Stimulated activated memory B cell treated with anti-CD40 and anti-IgM and Interleukin-4, amounts not matched to agents 10 μg/mL and 1 μg/mL and 100 μg/mL, for 72 hours (primary cell): ENCODE results near the gene ZSCAN16.
A peak's percentile ranks its signal among the peaks of the same experiment; 100 is the strongest.
"Not testable (repeated sequence)": the region's sequence is repeated elsewhere in the genome, so short reads cannot be mapped to it uniquely, and the experiment has no call there.

Experiments
- ATAC-seq: fragments of 150-1000 bp; cut with Tn5 transposase; 2 replicates; pipeline ENCODE4 v1.10.0; 2021
- H3K27ac Mint-ChIP-seq: one replicate; pipeline ENCODE4 v1.8.0; 2022; ENCODE audit warnings: mild to moderate bottlenecking, mixed read lengths
- H3K27me3 Mint-ChIP-seq: one replicate; pipeline ENCODE4 v1.8.0; 2022; ENCODE audit warnings: mixed read lengths
- H3K36me3 Mint-ChIP-seq: one replicate; pipeline ENCODE4 v1.8.0; 2022; ENCODE audit warnings: mixed read lengths
- H3K4me1 Mint-ChIP-seq: one replicate; pipeline ENCODE4 v1.8.0; 2022; ENCODE audit warnings: mixed read lengths
- H3K4me3 Mint-ChIP-seq: one replicate; pipeline ENCODE4 v1.8.0; 2022; ENCODE audit warnings: mild to moderate bottlenecking, moderate library complexity, mixed read lengths
- H3K9me3 Mint-ChIP-seq: one replicate; pipeline ENCODE4 v1.8.0; 2022; ENCODE audit warnings: mixed read lengths

ZSCAN16 gene

DNA sequence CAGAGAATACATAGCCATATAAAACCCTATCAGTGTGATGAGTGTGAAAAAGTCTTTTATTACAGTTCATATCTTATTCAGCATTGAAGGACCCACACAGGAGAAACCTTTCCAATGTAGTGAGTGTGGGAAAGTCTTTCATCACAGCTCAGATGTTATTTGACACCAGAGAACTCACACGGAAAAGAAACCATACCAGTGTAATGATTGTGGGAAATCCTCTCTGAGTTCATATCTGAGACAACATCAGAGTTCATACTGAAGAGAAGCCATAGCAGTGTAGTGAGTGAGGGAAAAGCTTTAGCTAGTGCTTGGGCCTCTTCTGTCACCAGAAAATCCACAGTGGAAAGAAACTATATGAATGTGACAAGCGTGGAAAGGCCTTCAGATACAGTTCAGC, 8.6 kb upstream of the ZSCAN16 start:
- H3K36me3 Mint-ChIP-seq = peaks cover 46% of the 10 kb centered on the region
- H3K27ac Mint-ChIP-seq = no peak overlapping the region
- no peak for ATAC-seq
- H3K4me3 Mint-ChIP-seq = no peak overlapping the region
- H3K9me3 Mint-ChIP-seq = no peaks in the 10 kb centered on the region
- no peaks in the 10 kb centered on the region for H3K4me1 Mint-ChIP-seq
- H3K27me3 Mint-ChIP-seq = no peaks in the 10 kb centered on the region

DNA sequence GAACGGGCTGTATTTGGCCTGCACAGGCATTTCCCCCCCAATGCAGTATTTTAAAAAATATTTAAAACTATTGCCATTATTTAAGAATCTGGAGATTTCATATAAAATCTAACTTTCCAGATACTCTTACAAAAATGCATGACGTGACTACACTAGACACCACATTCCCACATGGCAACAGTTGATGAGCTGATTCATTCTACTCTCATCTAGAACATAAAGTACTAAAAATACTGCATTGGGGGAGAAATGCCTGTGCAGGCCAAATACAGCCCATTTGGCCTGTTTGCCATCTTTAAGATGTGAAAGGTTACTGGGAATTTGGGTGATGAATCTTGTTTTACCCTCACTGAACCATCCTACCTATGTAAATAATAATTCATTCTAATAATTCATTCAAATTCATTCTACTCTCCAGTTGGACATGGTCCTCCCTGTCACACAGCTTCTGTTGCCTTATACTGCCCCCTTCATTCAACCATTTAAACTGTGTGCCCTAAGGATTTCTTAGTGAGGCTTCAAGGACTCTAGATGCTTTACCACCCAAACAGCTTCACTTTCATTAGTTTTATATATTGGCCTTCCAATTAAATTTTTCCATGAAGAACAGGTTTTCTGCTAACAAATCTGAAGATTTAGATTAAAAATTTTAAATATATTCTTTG, 6.9 kb upstream of the ZSCAN16 start:
- Mint-ChIP-seq H3K27me3 (no peaks in the 10 kb centered on the region), H3K27ac (no peak overlapping the region), H3K36me3 (peaks cover 53% of the 10 kb centered on the region), H3K4me1 (no peaks in the 10 kb centered on the region), H3K9me3 (no peaks in the 10 kb centered on the region), H3K4me3 (no peak overlapping the region)
- ATAC-seq = no peak

DNA sequence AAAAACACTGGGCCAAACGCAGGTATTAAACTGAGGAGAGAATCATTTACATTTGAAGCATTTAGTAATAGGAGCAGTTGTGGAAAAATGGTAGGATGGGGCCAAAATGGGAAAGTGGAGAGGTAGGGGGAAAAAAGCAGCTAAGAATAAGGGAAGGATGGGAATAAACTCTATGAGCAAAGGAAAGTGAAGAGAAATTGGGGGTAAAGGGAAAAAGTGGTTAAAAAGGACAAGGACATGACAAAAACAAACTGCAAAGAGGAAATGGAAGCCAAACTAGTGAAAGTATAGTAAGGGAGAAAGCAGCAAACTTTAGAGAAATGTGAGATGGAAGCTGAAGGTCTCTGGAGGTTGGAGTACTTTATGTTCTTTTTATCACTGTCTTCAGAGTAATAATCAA, 6.2 kb upstream of the ZSCAN16 start:
- Mint-ChIP-seq H3K4me1 (peaks cover 2% of the 10 kb centered on the region), H3K36me3 (peaks cover 60% of the 10 kb centered on the region), H3K27me3 (no peaks in the 10 kb centered on the region), H3K4me3 (no peak overlapping the region), H3K9me3 (no peaks in the 10 kb centered on the region), H3K27ac (no peak overlapping the region)
- ATAC-seq = no peak

DNA sequence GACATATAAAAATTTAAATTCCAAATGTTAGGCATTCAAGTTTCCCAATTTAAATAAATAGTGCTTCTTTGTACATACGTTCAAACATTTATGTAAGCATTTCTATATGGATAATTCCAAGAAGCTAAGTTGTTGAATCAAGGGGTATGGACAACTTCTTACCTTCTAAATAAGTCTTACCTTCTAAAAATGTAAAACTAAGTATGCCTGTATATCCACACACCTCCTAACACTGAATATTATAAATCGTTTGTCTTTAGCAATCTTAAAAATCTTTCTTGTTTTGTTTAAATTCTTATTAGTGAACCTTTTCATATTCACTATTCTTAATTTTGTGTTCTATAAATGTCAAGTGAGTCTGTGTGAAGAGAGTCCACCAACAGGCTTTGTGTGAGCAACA, 2.5 kb upstream of the ZSCAN16 start:
- Mint-ChIP-seq H3K27me3 (no peaks in the 10 kb centered on the region), H3K27ac (no peak overlapping the region), H3K9me3 (no peaks in the 10 kb centered on the region), H3K4me1 (peaks cover 28% of the 10 kb centered on the region), H3K4me3 (no peak overlapping the region), H3K36me3 (peaks cover 37% of the 10 kb centered on the region)
- ATAC-seq = no peak

DNA sequence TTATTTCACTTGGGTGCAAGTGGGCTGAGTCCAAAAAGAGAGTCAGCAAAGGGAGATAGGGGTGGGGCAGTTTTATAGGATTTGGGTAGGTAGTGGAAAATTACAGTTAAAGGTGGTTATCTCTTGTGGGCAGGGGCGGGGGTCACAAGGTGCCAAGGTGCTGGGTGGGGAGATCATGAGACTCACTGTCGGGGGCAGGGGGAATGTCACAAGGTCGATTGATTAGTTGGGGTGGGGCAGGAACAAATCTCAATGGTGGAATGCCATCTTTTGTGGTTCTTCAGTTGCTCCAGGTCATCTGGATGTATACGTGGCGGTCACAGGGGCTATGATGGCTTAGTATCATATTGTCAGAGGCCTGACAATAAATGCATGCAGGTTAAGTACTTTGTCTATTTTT, 2.1 kb upstream of the ZSCAN16 start:
- H3K27me3 Mint-ChIP-seq, H3K4me3 Mint-ChIP-seq, ATAC-seq, H3K9me3 Mint-ChIP-seq, H3K27ac Mint-ChIP-seq: not testable (repeated sequence)
- Mint-ChIP-seq H3K36me3 (peaks cover 40% of the 10 kb centered on the region), H3K4me1 (peaks cover 28% of the 10 kb centered on the region)

DNA sequence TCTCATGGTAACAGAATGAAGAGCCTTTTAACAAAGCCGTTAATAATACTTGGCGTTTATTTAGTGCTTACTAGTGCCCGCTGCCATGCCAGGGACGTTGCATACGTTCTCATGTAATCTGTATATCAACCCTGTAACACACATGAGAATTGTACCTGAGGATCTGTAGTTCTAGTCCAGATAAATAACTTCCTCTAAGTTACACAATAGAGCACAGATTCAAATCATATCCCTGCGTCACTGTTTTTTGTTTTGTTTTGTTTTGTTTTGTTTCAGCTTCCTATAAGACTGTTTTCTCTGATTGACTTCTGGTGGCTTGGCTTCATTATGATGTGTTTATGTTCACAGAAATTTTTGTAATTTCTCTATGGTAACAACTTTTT, 553 bp downstream of the ZSCAN16 start:
- peaks cover 38% of the 10 kb centered on the region for H3K4me1 Mint-ChIP-seq
- no peaks in the 10 kb centered on the region for H3K27me3 Mint-ChIP-seq
- no peaks in the 10 kb centered on the region for H3K9me3 Mint-ChIP-seq
- peak overlapping the region; percentile 85 for H3K27ac Mint-ChIP-seq
- H3K4me3 Mint-ChIP-seq = peak overlapping the region; percentile 92
- peaks cover 41% of the 10 kb centered on the region for H3K36me3 Mint-ChIP-seq
- ATAC-seq = peak; percentile 29

DNA sequence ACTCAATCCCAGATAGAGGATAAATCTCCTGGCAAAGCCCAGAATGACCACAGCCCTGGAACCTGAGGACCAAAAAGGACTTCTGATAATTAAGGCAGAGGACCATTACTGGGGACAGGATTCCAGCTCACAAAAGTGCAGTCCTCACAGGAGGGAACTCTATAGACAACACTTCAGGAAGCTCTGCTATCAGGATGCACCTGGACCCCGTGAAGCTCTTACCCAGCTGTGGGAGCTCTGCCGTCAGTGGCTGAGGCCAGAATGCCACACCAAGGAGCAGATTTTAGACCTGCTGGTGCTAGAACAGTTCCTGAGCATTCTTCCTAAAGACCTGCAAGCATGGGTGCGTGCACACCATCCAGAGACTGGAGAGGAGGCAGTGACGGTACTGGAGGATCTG, 992 bp downstream of the ZSCAN16 start:
- Mint-ChIP-seq H3K27ac (peak overlapping the region; percentile 85), H3K36me3 (peaks cover 41% of the 10 kb centered on the region), H3K4me3 (peak overlapping the region; percentile 92), H3K27me3 (no peaks in the 10 kb centered on the region), H3K9me3 (no peaks in the 10 kb centered on the region), H3K4me1 (peaks cover 38% of the 10 kb centered on the region)
- ATAC-seq = no peak

DNA sequence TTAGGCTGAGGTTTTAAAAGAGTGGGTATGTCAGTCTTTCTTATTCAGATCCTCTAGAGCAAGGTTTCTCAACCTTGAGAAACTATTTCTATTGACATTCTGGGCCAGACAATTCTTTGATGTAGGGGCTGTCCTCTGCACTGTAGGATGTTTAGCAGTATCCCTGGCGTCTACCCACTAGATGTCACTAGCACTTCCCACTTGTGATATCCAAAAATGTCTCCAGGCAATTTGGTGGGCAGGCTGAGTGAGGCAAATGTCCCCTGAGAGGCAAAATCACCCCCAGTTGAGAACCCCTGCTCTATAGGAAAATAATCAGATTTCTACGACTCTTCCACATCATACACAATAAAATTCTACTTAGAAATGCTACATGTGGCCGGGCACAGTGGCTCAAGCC, 9.6 kb downstream of the ZSCAN16 start:
- no peak overlapping the region for H3K4me3 Mint-ChIP-seq
- peaks cover 53% of the 10 kb centered on the region for H3K4me1 Mint-ChIP-seq
- peaks cover 29% of the 10 kb centered on the region for H3K36me3 Mint-ChIP-seq
- no peak overlapping the region for H3K27ac Mint-ChIP-seq
- ATAC-seq = no peak
- H3K27me3 Mint-ChIP-seq = no peaks in the 10 kb centered on the region
- no peaks in the 10 kb centered on the region for H3K9me3 Mint-ChIP-seq

DNA sequence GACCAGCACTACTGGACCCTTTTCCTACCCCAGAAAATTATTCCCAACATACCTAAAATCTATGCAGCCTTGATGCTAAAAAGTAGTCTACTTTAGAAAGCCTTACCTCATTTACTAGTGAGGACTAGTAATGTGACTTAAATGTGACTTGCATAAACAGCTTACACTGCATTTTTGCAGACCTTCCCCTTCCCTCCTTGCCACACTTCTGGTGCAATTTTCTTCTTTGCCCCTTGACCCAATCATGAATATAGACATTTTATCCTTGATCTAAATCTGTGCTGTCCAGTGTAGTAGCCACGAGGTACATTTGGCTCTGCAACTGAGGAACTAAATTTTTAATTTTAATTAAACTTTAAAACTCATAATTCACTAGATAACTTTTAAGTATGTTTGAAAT, 10.3 kb downstream of the ZSCAN16 start:
- H3K4me3 Mint-ChIP-seq = no peak overlapping the region
- H3K4me1 Mint-ChIP-seq = peaks cover 48% of the 10 kb centered on the region
- ATAC-seq = no peak
- H3K36me3 Mint-ChIP-seq = peaks cover 22% of the 10 kb centered on the region
- no peaks in the 10 kb centered on the region for H3K27me3 Mint-ChIP-seq
- no peak overlapping the region for H3K27ac Mint-ChIP-seq
- H3K9me3 Mint-ChIP-seq = no peaks in the 10 kb centered on the region

DNA sequence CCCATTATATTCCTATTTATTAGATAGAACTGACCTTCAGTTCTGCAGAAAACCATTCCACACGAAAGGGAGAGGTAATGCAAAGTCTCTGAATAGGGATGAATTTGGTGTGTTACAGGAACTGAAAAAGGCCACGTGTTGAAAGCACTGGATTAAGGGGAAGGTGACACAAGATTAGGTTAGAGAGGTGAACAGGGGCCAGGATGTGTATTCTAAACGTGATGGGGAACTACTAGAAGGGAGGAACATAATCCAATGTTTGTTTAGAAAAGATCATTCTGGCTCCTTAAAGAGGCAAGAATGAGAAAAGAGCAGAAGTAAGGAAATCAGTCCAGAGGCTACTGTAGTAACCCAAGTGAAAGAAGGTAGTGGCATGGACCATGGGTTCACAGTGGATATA, 11.0 kb downstream of the ZSCAN16 start:
- peaks cover 16% of the 10 kb centered on the region for H3K36me3 Mint-ChIP-seq
- H3K4me1 Mint-ChIP-seq = peaks cover 51% of the 10 kb centered on the region
- H3K27ac Mint-ChIP-seq = peak overlapping the region; percentile 89
- H3K9me3 Mint-ChIP-seq = no peaks in the 10 kb centered on the region
- no peak for ATAC-seq
- no peaks in the 10 kb centered on the region for H3K27me3 Mint-ChIP-seq
- H3K4me3 Mint-ChIP-seq = peak overlapping the region; percentile 88

DNA sequence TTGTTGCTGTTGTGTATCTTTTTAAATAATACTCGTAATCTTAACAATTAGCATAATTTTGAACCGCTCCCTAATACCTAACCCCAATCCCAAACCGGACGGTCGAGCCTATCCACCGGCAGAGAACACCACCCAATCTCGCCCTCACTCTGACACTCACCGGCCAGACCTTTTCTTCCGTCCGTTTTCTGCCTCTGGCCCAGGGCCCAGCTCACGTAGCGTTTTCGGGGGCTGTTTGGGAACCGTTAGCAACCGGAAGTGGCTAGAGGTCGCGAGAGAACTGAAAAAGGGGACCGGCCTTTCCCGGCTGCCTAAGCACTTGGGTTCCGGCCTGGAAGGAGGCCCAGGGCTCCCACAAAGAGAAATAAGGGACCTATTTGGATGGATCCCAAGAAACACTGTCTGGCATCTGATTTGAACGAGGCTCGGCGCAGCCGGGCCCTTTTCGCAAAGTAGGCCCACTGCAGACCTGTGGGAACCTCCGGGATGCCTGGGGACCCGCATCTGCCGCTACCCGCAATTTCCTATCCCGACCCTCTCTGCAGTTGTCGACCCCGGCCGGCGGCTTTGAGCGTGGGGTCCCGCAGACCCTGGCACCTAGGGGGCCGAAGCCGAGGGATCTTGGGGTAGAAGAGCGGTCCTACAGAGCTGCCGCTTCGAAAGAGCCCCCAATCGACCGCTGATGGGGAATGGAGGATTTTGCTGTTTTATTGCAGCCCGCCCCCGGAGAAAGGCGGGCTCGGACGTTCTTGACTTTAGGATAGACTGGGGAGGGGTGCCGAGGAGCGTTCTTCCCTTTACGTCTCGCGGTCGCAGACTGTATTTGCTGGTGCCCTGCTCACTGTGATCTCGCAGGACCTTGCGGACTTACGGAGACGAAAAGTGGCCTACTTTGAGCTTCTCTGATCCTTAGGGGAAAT, 12.4 kb downstream of the ZSCAN16 start:
- ATAC-seq = peak; percentile 77
- H3K4me1 Mint-ChIP-seq = peaks cover 62% of the 10 kb centered on the region
- peak overlapping the region; percentile 89 for H3K27ac Mint-ChIP-seq

DNA sequence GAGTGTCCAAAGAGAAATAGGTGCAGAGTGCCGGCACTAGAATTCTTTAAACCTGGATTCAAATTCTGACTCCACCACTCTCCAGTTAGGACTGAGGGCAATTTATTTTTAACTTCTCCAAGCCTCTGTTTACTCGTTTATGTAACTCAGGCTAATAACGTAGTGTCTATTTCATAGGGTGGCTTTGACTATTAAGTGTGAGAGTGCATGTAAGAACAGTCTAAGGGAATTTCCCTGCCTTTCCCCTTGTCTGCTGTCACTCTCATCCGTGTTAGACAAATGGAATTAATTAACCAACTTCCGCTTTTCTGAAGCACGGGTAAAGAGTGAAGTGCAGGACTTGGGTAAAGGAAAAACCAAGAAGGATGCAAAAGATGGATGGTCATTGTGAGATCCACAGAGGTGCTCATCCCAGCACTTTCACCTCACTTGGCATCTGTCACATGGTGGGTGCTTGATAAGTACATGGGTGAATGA, 13.1 kb downstream of the ZSCAN16 start:
- ATAC-seq = peak; percentile 80
- peak overlapping the region; percentile 89 for H3K27ac Mint-ChIP-seq
- peaks cover 63% of the 10 kb centered on the region for H3K4me1 Mint-ChIP-seq
- peaks cover 11% of the 10 kb centered on the region for H3K36me3 Mint-ChIP-seq
- no peaks in the 10 kb centered on the region for H3K9me3 Mint-ChIP-seq
- no peaks in the 10 kb centered on the region for H3K27me3 Mint-ChIP-seq
- peak overlapping the region; percentile 88 for H3K4me3 Mint-ChIP-seq

More for the DNA sequence above, 12.4 kb downstream of the ZSCAN16 start:
- no peaks in the 10 kb centered on the region for H3K9me3 Mint-ChIP-seq
- no peaks in the 10 kb centered on the region for H3K27me3 Mint-ChIP-seq
- peak overlapping the region; percentile 88 for H3K4me3 Mint-ChIP-seq
- H3K36me3 Mint-ChIP-seq = peaks cover 11% of the 10 kb centered on the region

DNA sequence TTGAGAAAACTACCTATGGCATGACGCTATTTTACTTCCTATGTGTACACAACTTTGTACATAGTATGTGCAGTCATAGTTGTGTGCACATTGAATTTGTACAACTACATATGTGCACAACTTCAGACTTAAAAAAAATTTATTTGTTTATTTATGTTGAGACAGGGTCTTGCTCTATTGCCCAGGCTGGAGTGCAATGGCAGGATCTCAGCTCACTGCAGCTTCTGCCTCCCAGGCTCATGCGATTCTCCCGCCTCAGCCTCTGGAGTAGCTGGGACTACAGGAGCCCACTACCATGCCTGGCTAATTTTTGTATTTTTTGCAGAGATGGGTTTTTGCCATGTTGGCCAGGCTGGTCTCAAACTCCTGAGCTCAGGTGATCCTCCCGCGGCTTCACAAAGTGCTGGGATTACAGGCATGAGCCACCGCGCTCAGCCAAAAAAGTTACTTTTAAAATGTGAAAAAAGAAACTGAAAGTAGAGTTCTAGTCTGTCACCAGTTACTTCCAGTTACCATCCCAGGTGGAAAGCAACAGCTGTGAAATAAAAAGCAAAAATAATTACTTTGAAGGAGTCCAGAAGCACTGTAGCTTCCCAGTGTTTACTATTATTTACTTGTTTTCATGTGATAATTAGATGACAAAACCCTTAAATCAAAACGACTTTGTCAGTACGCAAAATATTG, 15.6 kb downstream of the ZSCAN16 start:
- Mint-ChIP-seq H3K27ac (peak overlapping the region; percentile 43), H3K27me3 (no peaks in the 10 kb centered on the region), H3K4me1 (peaks cover 58% of the 10 kb centered on the region), H3K9me3 (no peaks in the 10 kb centered on the region), H3K4me3 (peak overlapping the region; percentile 60), H3K36me3 (peaks cover 12% of the 10 kb centered on the region)
- ATAC-seq = no peak

DNA sequence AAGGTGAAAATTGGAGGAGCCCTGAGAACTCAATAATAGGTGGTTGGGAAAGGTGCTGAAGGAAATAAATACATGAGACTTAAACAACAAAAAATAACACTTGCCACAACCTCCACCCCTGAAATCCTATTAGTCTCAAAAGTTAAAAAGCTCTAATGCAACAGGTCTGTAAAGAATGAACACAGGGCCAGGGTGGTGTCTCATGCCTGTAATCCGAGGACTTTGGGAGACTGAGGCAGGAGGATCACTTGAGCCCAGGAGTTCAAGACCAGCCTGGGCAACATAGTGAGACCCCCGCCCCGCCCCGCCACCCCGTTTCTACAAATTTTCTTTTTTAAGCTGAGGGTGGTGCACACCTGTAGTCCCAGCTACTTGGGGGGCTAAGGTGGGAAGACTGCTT, 16.2 kb downstream of the ZSCAN16 start:
- peak overlapping the region; percentile 66 for H3K4me3 Mint-ChIP-seq
- H3K4me1 Mint-ChIP-seq = peaks cover 52% of the 10 kb centered on the region
- no peaks in the 10 kb centered on the region for H3K27me3 Mint-ChIP-seq
- H3K36me3 Mint-ChIP-seq = peaks cover 16% of the 10 kb centered on the region
- H3K9me3 Mint-ChIP-seq = no peaks in the 10 kb centered on the region
- peak overlapping the region; percentile 43 for H3K27ac Mint-ChIP-seq
- ATAC-seq = no peak
